Activated CD8-positive, alpha-beta memory T cell treated with anti-CD3 and anti-CD28 coated beads for 24 hours (primary cell): Measurements from ENCODE around the gene KRTAP19-1.
"Not testable (repeated sequence)": the region's sequence is repeated elsewhere in the genome, so short reads cannot be mapped to it uniquely, and the experiment has no call there.

Experiments
- DNase-seq: peaks from one replicate; pipeline ENCODE4 v3.0.0-alpha.2; 2020

KRTAP19-1 gene

GRCh38 chr21:30480145-30480544, at the start of gene KRTAP19-1:
TSS of gene KRTAP19-1 (minus strand) at chr21:30480367. CDS start at chr21:30480317, 50 bp downstream.
- no peak for DNase-seq

- DNase-seq, result no peak
Measured at GRCh38 chr21:30518876-30519275, 38.7 kb upstream of the KRTAP19-1 start.

- DNase-seq, result no peak
Measured at GRCh38 chr21:30515681-30516080, 35.5 kb upstream of the KRTAP19-1 start.

GRCh38 chr21:30505621-30506205, 25.5 kb upstream of the KRTAP19-1 start:
- DNase-seq, result not testable (repeated sequence)

GRCh38 chr21:30502041-30502440, 21.9 kb upstream of the KRTAP19-1 start, which contains the start of gene KRTAP19-5:
TSS of gene KRTAP19-5 (minus strand) at chr21:30502141. CDS start at chr21:30502090, 51 bp downstream.
- no peak for DNase-seq

- DNase-seq, result no peak
Measured at GRCh38 chr21:30497065-30497464, 16.9 kb upstream of the KRTAP19-1 start, which contains the start of gene KRTAP19-4. TSS of gene KRTAP19-4 (minus strand) at chr21:30497165. CDS start at chr21:30497110, 55 bp downstream.

GRCh38 chr21:30491963-30492428, 11.8 kb upstream of the KRTAP19-1 start, which contains the start of gene KRTAP19-3:
TSS of gene KRTAP19-3 (minus strand) at chr21:30492013. CDS start at chr21:30491957, 56 bp downstream.
- no peak for DNase-seq

GRCh38 chr21:30487336-30487735, 7.2 kb upstream of the KRTAP19-1 start, which contains the start of gene KRTAP19-2:
TSS of gene KRTAP19-2 (minus strand) at chr21:30487436. CDS start at chr21:30487348, 88 bp downstream.
- DNase-seq, result no peak

- no peak for DNase-seq
Measured at GRCh38 chr21:30486180-30486579, 6.0 kb upstream of the KRTAP19-1 start.

- no peak for DNase-seq
Measured at GRCh38 chr21:30482130-30482529, 2.0 kb upstream of the KRTAP19-1 start.

GRCh38 chr21:30479259-30479658, 908 bp downstream of the KRTAP19-1 start:
- no peak for DNase-seq

GRCh38 chr21:30478004-30478403, 2.2 kb downstream of the KRTAP19-1 start:
- no peak for DNase-seq

GRCh38 chr21:30468900-30469714, 11.1 kb downstream of the KRTAP19-1 start:
- no peak for DNase-seq

- DNase-seq, result no peak
Measured at GRCh38 chr21:30463713-30464112, 16.5 kb downstream of the KRTAP19-1 start.

GRCh38 chr21:30448514-30448913, 31.7 kb downstream of the KRTAP19-1 start:
- DNase-seq, result no peak

- no peak for DNase-seq
Measured at GRCh38 chr21:30447056-30447455, 33.1 kb downstream of the KRTAP19-1 start.

GRCh38 chr21:30444204-30444603, 36.0 kb downstream of the KRTAP19-1 start:
- no peak for DNase-seq

- DNase-seq, result no peak
Measured at GRCh38 chr21:30443226-30443625, 36.9 kb downstream of the KRTAP19-1 start.

- DNase-seq, result no peak
Measured at GRCh38 chr21:30439975-30440374, 40.2 kb downstream of the KRTAP19-1 start, which contains the start of gene KRTAP15-1. TSS of gene KRTAP15-1 (plus strand) at chr21:30440275. CDS start at chr21:30440328, 53 bp downstream.

- DNase-seq, result no peak
Measured at GRCh38 chr21:30437010-30437565, 43.1 kb downstream of the KRTAP19-1 start.

GRCh38 chr21:30434033-30434631, 46.0 kb downstream of the KRTAP19-1 start:
- no peak for DNase-seq

GRCh38 chr21:30430170-30430655, 50.0 kb downstream of the KRTAP19-1 start, which contains the start of gene KRTAP13-4:
TSS of gene KRTAP13-4 (plus strand) at chr21:30430220. CDS start at chr21:30430276, 56 bp downstream.
- no peak for DNase-seq
